HG03097 (cell line): ENCODE measurements around the gene MDC1.
A peak's percentile ranks its signal among the peaks of the same experiment; 100 is the strongest.
"Not testable (repeated sequence)": the region's sequence is repeated elsewhere in the genome, so short reads cannot be mapped to it uniquely, and the experiment has no call there.

Experiments
- ATAC-seq: cut with Tn5 transposase; IDR thresholded peaks from one replicate; pipeline ENCODE4 v1.9.1; 2021; ENCODE audit not compliant: unreplicated experiment, low FRiP score

Gene MDC1

GRCh38 chr6:30724906-30725667 lies 8.0 kb upstream of the MDC1 start:
- ATAC-seq = no peak

GRCh38 chr6:30723843-30724741 lies 7.0 kb upstream of the MDC1 start:
- ATAC-seq = not testable (repeated sequence)

- ATAC-seq = not testable (repeated sequence)
These were observed 6.2 kb upstream of the MDC1 start for GRCh38 chr6:30723159-30723842.

DNA sequence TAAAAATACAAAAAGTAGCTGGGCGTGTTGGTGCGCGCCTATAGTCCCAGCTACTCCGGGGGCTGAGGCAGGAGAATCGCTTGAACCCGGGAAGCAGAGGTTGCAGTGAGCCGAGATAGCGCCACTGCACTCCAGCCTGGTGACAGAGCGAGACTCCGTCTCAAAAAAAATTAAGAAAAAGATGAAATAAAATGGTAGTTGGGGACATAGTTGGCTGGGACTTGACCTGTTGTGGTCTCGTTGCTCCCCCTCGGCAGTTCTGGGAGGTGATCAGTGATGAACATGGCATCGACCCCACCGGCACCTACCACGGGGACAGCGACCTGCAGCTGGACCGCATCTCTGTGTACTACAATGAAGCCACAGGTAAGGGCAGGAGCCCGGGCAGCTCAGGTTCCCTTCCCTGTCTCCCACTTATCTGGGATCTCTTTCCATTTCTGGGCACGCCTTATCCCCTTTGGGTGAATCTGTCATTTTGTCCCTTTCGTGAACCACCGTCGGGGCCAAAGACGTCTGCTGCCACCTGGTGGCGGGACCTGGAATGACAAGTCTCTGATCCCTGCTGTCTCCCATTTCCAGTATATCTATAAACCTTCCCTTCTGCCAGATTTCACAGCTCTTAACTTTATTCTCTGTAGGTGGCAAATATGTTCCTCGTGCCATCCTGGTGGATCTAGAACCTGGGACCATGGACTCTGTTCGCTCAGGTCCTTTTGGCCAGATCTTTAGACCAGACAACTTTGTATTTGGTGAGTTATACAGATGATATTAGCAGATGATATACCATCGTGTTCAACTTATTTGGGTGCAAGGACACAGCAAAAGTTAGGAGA lies 5.4 kb upstream of the MDC1 start:
- ATAC-seq = no peak

GRCh38 chr6:30722025-30722279 lies 4.9 kb upstream of the MDC1 start:
- ATAC-seq = not testable (repeated sequence)

- ATAC-seq = peak; percentile 20
These were observed 4.3 kb upstream of the MDC1 start for GRCh38 chr6:30721198-30722024.

- no peak for ATAC-seq
These were observed 3.7 kb upstream of the MDC1 start for GRCh38 chr6:30720738-30721197.

- ATAC-seq = peak; percentile 45
These were observed 3.0 kb upstream of the MDC1 start, which contains the start of gene TUBB for GRCh38 chr6:30719791-30720737. Gene TUBB, plus strand, starts transcription at chr6:30720352. Its CDS starts 155 bp downstream, at chr6:30720507.

DNA sequence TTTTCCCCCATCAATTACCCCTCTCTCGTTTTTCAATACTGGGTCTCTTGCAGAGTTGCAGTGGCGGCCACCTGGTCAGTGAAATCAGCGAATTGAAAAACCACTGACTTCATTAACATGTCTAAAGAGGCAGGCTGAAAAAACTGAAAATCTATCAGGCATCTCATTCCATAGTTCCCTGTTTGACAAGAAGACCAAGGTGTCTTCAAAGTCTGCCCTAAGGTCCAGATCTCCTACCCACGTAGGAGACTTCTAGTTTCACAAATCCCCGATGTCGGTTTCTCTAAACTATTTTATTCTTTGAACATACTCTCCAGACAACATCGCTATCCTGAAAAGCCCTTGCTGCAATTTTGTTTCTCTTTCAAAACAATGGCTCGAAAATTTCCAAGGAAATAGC lies 2.3 kb upstream of the MDC1 start:
- no peak for ATAC-seq

- not testable (repeated sequence) for ATAC-seq
These were observed 1.0 kb upstream of the MDC1 start for GRCh38 chr6:30717845-30718720.

- no peak for ATAC-seq
These were observed 277 bp downstream of the MDC1 start for GRCh38 chr6:30716879-30717128.

DNA sequence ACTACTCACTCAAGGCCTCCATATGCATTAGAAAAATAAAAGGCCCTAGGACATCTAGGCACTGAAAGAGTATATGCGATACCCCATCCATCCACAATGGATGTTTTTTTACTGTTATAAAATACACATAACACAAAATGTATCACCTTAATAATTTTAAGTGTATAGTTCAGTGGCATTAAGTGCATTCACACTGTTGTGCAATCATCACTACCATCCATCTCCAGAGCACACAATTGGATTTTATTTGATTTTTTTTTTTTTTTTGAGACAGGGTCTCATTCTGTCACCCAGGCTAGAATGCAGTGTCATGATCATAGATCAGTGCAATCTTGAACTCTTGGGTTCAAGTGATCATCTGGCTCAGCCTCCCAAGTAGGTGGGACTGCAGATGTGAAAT lies 2.8 kb downstream of the MDC1 start:
- no peak for ATAC-seq

DNA sequence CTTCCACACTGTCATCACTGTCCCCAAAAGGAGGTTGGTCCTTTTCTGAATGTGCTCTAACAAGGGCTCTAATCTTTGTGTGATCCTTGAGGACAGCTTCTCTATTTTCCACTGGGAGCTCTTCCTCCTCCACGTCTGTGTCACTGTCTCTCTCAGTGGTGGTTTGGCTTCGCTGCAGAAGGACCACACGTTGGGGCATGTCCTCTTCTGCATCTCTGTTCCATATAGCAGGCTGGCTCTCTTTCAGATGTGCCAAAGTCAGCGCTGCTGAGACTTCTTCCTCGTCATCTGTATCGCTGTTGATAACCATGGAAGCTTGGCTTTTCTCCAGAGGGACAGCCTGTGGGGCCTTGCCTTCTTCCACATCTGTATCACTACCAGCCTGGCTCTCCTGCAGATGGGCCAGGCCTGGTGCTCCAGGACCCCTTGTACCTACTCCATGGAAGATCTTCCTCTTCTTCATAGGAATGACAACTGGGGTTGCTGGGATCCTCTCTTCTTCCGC lies 4.6 kb downstream of the MDC1 start:
- no peak for ATAC-seq

- ATAC-seq = no peak
These were observed 5.2 kb downstream of the MDC1 start for GRCh38 chr6:30711758-30712380.

DNA sequence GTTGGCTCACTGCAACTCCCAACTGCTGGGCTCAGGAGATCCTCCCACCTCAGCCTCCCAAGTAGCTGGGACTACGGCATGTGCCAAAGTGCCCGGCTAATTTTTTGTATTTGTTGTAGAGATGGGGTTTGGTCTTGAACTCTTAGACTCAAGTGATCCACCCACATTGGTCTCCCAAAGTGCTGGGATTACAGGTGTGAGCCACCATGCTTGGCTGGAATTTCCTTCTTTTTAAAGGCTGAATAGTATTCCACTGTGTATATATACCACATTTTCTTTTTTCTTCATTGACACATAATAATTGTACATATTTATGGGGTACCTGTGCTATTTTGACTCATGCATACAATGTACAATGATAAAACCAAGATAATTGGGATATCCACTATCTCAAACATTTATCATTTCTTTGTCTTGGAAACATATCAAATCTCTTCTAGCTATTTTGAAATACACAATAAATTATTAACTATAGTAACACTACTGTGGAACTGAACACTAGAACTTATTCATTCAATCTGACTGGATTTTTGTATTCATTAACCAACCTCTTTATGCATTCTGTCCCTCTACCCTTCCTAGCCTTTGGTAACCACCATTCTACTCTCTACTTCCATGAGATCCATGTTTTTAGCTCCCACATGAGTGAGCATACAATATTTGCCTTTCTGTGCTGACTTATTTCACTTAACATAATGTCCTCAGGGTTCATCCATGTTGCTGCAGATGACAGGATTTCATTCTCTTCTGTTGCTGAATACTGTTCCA lies 7.8 kb downstream of the MDC1 start:
- no peak for ATAC-seq

GRCh38 chr6:30707281-30707850 lies 9.7 kb downstream of the MDC1 start:
- ATAC-seq = no peak
